ENCODE results near the gene VWA5B2.
A peak's percentile ranks its signal among the peaks of the same experiment; 100 is the strongest.

The VWA5B2 gene

DNA sequence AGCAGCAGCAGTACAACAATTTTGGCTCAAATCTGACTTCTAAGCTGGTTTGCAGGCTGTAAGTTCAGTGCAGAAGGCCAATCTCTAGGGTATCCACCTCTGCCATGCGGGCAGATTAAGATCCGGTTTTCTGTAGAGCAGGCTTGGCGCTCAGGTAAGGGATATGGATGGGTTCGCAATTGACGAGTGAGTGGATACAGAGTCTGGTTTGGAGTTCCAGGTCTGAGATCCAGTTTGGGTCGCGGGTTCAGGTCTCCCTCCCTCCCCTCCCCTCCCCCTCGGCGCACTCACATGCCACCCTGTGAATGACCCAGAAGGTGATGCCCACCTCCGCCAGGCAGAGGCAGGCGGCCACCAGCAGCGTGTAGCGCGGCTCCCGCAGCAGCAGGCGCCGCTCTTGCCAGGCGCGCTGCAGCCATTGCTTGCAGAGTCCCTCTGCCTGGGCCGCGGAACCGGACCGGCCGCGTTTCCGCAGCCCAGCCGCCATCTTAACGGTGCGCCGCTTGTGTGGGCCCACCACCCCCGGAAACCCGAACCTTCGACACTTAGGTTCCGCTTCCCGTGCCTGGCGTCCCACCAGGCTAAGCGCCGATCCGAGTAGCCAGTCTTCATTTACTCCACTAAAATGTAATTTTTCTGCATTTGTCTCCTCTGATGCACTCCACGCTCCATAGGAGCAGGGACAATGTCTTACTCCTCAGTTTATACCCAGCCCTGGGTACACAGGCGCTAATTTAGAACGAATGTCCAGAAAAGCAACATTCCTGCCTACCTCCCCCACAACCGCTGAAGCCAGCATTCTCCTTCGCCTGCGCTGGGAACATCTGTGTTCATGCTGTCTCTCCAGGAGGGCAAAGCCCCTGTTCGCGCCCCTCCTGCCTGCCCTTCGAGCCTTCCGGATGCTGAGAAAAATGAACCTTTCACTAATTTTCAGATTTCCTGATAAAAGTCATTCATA is 19.3 kb downstream of the VWA5B2 start, which contains the start of gene ALG3 (continued):
- TF ChIP-seq ZNF600 (tag by site-specific recombination; IDR thresholded peaks at IDR 0.05) (no peak), ZNF660 (tag by site-specific recombination; IDR thresholded peaks at IDR 0.05) (peak; percentile 82), ZNF202 (tag by site-specific recombination; IDR thresholded peaks at IDR 0.05; ENCODE audit: borderline replicate concordance) (no peak), ZNF670 (tag by site-specific recombination; IDR thresholded peaks at IDR 0.05; ENCODE audit: low read depth) (no peak), ZNF335 (tag by site-specific recombination; conservative IDR thresholded peaks at IDR 0.05) (peak; percentile 75), ZNF548 (tag by site-specific recombination; IDR thresholded peaks at IDR 0.05) (no peak), OVOL3 (tag by site-specific recombination; IDR thresholded peaks at IDR 0.05) (peak; percentile 54; the same call in 1 of the 2 replicates), REST (tag by site-specific recombination; IDR thresholded peaks at IDR 0.05) (peak; percentile 37; the same call in 1 of the 2 replicates), YY2 (tag by site-specific recombination; IDR thresholded peaks at IDR 0.05) (peak; percentile 97), ZNF596 (tag by site-specific recombination; IDR thresholded peaks at IDR 0.05) (no peak), ZNF169 (tag by site-specific recombination; IDR thresholded peaks at IDR 0.05) (no peak), ZNF350 (tag by site-specific recombination; IDR thresholded peaks at IDR 0.05) (no peak), ZBTB7A (tag by site-specific recombination; IDR thresholded peaks at IDR 0.05; ENCODE audit: low read depth) (peak; percentile 93), ZNF624 (tag by site-specific recombination; IDR thresholded peaks at IDR 0.05) (no peak), ZFP41 (tag by site-specific recombination; IDR thresholded peaks at IDR 0.05; ENCODE audit: borderline replicate concordance) (no peak), GFI1B (tag by site-specific recombination; IDR thresholded peaks at IDR 0.05) (no peak), ZNF157 (tag by site-specific recombination; IDR thresholded peaks at IDR 0.05) (no peak), ZEB2 (tag by site-specific recombination; IDR thresholded peaks at IDR 0.05) (peak; percentile 47; the same call in 1 of the 2 replicates), KLF8 (tag by site-specific recombination; IDR thresholded peaks at IDR 0.05) (peak; percentile 78), ZNF558 (tag by site-specific recombination; IDR thresholded peaks at IDR 0.05) (0 out of 2 replicates have a peak, but pooled peaks have one; percentile 21), ZBTB17 (tag by site-specific recombination; IDR thresholded peaks at IDR 0.05) (peak; percentile 86)
- TF ChIP-seq, protein P1, sequence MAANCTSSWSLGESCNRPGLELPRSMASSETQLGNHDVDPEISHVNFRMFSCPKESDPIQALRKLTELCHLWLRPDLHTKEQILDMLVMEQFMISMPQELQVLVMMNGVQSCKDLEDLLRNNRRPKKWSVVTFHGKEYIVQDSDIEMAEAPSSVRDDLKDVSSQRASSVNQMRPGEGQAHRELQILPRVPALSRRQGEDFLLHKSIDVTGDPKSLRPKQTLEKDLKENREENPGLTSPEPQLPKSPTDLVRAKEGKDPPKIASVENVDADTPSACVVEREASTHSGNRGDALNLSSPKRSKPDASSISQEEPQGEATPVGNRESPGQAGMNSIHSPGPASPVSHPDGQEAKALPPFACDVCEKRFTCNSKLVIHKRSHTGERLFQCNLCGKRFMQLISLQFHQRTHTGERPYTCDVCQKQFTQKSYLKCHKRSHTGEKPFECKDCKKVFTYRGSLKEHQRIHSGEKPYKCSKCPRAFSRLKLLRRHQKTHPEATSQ (tag by site-specific recombination; IDR thresholded peaks at IDR 0.05), result no peak
- TF ChIP-seq, protein P2, sequence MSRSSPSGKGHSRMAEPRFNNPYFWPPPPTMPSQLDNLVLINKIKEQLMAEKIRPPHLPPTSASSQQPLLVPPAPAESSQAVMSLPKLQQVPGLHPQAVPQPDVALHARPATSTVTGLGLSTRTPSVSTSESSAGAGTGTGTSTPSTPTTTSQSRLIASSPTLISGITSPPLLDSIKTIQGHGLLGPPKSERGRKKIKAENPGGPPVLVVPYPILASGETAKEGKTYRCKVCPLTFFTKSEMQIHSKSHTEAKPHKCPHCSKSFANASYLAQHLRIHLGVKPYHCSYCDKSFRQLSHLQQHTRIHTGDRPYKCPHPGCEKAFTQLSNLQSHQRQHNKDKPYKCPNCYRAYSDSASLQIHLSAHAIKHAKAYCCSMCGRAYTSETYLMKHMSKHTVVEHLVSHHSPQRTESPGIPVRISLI (tag by site-specific recombination; IDR thresholded peaks at IDR 0.05), result no peak
- TF ChIP-seq, protein P3, sequence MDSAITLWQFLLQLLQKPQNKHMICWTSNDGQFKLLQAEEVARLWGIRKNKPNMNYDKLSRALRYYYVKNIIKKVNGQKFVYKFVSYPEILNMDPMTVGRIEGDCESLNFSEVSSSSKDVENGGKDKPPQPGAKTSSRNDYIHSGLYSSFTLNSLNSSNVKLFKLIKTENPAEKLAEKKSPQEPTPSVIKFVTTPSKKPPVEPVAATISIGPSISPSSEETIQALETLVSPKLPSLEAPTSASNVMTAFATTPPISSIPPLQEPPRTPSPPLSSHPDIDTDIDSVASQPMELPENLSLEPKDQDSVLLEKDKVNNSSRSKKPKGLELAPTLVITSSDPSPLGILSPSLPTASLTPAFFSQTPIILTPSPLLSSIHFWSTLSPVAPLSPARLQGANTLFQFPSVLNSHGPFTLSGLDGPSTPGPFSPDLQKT (IDR thresholded peaks at IDR 0.05; ENCODE audit: borderline replicate concordance, low read depth, low read length), result no peak
- TF ChIP-seq, protein P4, sequence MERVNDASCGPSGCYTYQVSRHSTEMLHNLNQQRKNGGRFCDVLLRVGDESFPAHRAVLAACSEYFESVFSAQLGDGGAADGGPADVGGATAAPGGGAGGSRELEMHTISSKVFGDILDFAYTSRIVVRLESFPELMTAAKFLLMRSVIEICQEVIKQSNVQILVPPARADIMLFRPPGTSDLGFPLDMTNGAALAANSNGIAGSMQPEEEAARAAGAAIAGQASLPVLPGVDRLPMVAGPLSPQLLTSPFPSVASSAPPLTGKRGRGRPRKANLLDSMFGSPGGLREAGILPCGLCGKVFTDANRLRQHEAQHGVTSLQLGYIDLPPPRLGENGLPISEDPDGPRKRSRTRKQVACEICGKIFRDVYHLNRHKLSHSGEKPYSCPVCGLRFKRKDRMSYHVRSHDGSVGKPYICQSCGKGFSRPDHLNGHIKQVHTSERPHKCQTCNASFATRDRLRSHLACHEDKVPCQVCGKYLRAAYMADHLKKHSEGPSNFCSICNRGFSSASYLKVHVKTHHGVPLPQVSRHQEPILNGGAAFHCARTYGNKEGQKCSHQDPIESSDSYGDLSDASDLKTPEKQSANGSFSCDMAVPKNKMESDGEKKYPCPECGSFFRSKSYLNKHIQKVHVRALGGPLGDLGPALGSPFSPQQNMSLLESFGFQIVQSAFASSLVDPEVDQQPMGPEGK (tag by site-specific recombination; IDR thresholded peaks at IDR 0.05), result peak; percentile 33
- TF ChIP-seq, protein P5, sequence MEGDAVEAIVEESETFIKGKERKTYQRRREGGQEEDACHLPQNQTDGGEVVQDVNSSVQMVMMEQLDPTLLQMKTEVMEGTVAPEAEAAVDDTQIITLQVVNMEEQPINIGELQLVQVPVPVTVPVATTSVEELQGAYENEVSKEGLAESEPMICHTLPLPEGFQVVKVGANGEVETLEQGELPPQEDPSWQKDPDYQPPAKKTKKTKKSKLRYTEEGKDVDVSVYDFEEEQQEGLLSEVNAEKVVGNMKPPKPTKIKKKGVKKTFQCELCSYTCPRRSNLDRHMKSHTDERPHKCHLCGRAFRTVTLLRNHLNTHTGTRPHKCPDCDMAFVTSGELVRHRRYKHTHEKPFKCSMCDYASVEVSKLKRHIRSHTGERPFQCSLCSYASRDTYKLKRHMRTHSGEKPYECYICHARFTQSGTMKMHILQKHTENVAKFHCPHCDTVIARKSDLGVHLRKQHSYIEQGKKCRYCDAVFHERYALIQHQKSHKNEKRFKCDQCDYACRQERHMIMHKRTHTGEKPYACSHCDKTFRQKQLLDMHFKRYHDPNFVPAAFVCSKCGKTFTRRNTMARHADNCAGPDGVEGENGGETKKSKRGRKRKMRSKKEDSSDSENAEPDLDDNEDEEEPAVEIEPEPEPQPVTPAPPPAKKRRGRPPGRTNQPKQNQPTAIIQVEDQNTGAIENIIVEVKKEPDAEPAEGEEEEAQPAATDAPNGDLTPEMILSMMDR (tag by site-specific recombination; IDR thresholded peaks at IDR 0.05), result peak; percentile 46; the same call in 1 of the 2 replicates
- TF ChIP-seq, protein P6, sequence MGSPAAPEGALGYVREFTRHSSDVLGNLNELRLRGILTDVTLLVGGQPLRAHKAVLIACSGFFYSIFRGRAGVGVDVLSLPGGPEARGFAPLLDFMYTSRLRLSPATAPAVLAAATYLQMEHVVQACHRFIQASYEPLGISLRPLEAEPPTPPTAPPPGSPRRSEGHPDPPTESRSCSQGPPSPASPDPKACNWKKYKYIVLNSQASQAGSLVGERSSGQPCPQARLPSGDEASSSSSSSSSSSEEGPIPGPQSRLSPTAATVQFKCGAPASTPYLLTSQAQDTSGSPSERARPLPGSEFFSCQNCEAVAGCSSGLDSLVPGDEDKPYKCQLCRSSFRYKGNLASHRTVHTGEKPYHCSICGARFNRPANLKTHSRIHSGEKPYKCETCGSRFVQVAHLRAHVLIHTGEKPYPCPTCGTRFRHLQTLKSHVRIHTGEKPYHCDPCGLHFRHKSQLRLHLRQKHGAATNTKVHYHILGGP (tag by site-specific recombination; IDR thresholded peaks at IDR 0.05), result no peak

Measured in HEK293 (cell line).